Endothelial cell of hepatic sinusoid (primary cell): ENCODE data around the gene AGAP1.

Source experiments
- in situ Hi-C: cut with HindIII; loops from 2 replicates; pipeline ENCODE4 v1.10.0; 2017; ENCODE audit warnings: low sequenced_read_pairs

AGAP1 gene

GRCh38 chr2:235773188-235773928 lies 279.5 kb downstream of the AGAP1 start:
- in situ Hi-C loops, result no loop called here

- in situ Hi-C loops, result no loop called here
These were observed 280.5 kb downstream of the AGAP1 start for GRCh38 chr2:235774153-235774870.

- in situ Hi-C loops, result loop anchor here (25.0 kb wide), 1 partner anchor 411 kb away; no protein-coding TSS in a partner anchor
These were observed 282.7 kb downstream of the AGAP1 start for GRCh38 chr2:235776531-235776930.

- in situ Hi-C loops, result loop anchor here (25.0 kb wide), 1 partner anchor 408 kb away; no protein-coding TSS in a partner anchor
These were observed 285.6 kb downstream of the AGAP1 start for GRCh38 chr2:235779444-235779896.

GRCh38 chr2:235780401-235780800 lies 286.6 kb downstream of the AGAP1 start:
- in situ Hi-C loops, result loop anchor here (25.0 kb wide), 1 partner anchor 407 kb away; no protein-coding TSS in a partner anchor

- in situ Hi-C loops, result loop anchor here (25.0 kb wide), 1 partner anchor 406 kb away; no protein-coding TSS in a partner anchor
These were observed 287.9 kb downstream of the AGAP1 start for GRCh38 chr2:235781775-235782174.

- in situ Hi-C loops, result loop anchor here (25.0 kb wide), 1 partner anchor 403 kb away; no protein-coding TSS in a partner anchor
These were observed 290.9 kb downstream of the AGAP1 start for GRCh38 chr2:235784788-235785187.

GRCh38 chr2:235789552-235789951 lies 295.7 kb downstream of the AGAP1 start:
- in situ Hi-C loops, result loop anchor here (25.0 kb wide), 1 partner anchor 398 kb away; no protein-coding TSS in a partner anchor

GRCh38 chr2:235793163-235793752 lies 299.4 kb downstream of the AGAP1 start:
- in situ Hi-C loops, result loop anchor here (5.0 to 25.0 kb wide), 2 partner anchors 34 to 394 kb away; no protein-coding TSS in a partner anchor

- in situ Hi-C loops, result loop anchor here (25.0 kb wide), 1 partner anchor 388 kb away; no protein-coding TSS in a partner anchor
These were observed 305.4 kb downstream of the AGAP1 start for GRCh38 chr2:235799281-235799680.

- in situ Hi-C loops, result no loop called here
These were observed 308.7 kb downstream of the AGAP1 start for GRCh38 chr2:235802542-235802941.

GRCh38 chr2:235803028-235803427 lies 309.2 kb downstream of the AGAP1 start:
- in situ Hi-C loops, result no loop called here

GRCh38 chr2:235804676-235805075 lies 310.8 kb downstream of the AGAP1 start:
- in situ Hi-C loops, result no loop called here

- in situ Hi-C loops, result no loop called here
These were observed 313.3 kb downstream of the AGAP1 start for GRCh38 chr2:235806986-235807750.

- in situ Hi-C loops, result no loop called here
These were observed 314.5 kb downstream of the AGAP1 start for GRCh38 chr2:235808366-235808765.

- in situ Hi-C loops, result no loop called here
These were observed 316.4 kb downstream of the AGAP1 start for GRCh38 chr2:235810252-235810651.

- in situ Hi-C loops, result no loop called here
These were observed 317.0 kb downstream of the AGAP1 start for GRCh38 chr2:235810846-235811245.

- in situ Hi-C loops, result no loop called here
These were observed 317.8 kb downstream of the AGAP1 start for GRCh38 chr2:235811446-235812184.

- in situ Hi-C loops, result no loop called here
These were observed 318.4 kb downstream of the AGAP1 start for GRCh38 chr2:235812185-235812665.

- in situ Hi-C loops, result no loop called here
These were observed 319.6 kb downstream of the AGAP1 start for GRCh38 chr2:235813398-235813797.
